Karpas-422 (cell line): ENCODE results near the gene G3BP2. TPM values are rescaled to one million over a fixed set of nuclear protein-coding genes. Genes with fewer than 3 reads are reported as not detected.

Experiments used
- DNase-seq: peaks from one replicate; pipeline ENCODE4 v3.0.0-alpha.2; 2015
- H2AFZ ChIP-seq: fragments of 200-600 bp; sonication (generic); 2 replicates; pipeline ENCODE4 v1.6.1; 2014; ENCODE audit warnings: antibody characterized with exemption, low read length, mixed read lengths
- H3K27ac ChIP-seq: fragments of 200-600 bp; sonication (generic); 2 replicates; pipeline ENCODE4 v1.5.1; 2014; ENCODE audit warnings: mild to moderate bottlenecking, low read length, moderate library complexity
- H3K27me3 ChIP-seq: fragments of 200-600 bp; sonication (generic); 2 replicates; pipeline ENCODE4 v1.6.1; 2014; ENCODE audit warnings: low read length, mixed read lengths
- H3K36me3 ChIP-seq: fragments of 200-600 bp; sonication (generic); 2 replicates; pipeline ENCODE4 v1.6.1; 2014; ENCODE audit warnings: low read length, mixed read lengths; ENCODE audit not compliant: insufficient read depth
- H3K4me1 ChIP-seq: fragments of 200-600 bp; sonication (generic); 2 replicates; pipeline ENCODE4 v1.6.1; 2014; ENCODE audit warnings: mild to moderate bottlenecking, low read length, mixed read lengths
- H3K4me2 ChIP-seq: fragments of 200-600 bp; sonication (generic); 2 replicates; pipeline ENCODE4 v1.6.1; 2014; ENCODE audit warnings: low read length, low read depth, mild to moderate bottlenecking; ENCODE audit not compliant: poor library complexity, severe bottlenecking
- H3K4me3 ChIP-seq: fragments of 200-600 bp; sonication (generic); 2 replicates; pipeline ENCODE4 v1.5.1; 2014; ENCODE audit warnings: mild to moderate bottlenecking, antibody characterized with exemption, low read length, mixed read lengths
- H3K79me2 ChIP-seq: fragments of 200-600 bp; sonication (generic); 2 replicates; pipeline ENCODE4 v1.6.1; 2014; ENCODE audit warnings: mild to moderate bottlenecking, low read length, mixed read lengths
- H3K9ac ChIP-seq: fragments of 200-600 bp; sonication (generic); 2 replicates; pipeline ENCODE4 v1.6.0; 2014; ENCODE audit warnings: low read length
- H3K9me2 ChIP-seq: fragments of 200-600 bp; sonication (generic), shearing (Covaris generic); replicated peaks from 2 replicates; pipeline ENCODE4 v1.6.0; 2014; ENCODE audit warnings: mild to moderate bottlenecking, low read length, moderate library complexity; ENCODE audit not compliant: insufficient read depth
- H3K9me3 ChIP-seq: fragments of 300-700, 200-600 bp; sonication (generic); 2 replicates; pipeline ENCODE4 v1.6.1; 2014; ENCODE audit warnings: low read length, mixed read lengths
- H4K20me1 ChIP-seq: fragments of 200-600 bp; sonication (generic); 2 replicates; pipeline ENCODE4 v1.6.1; 2014; ENCODE audit warnings: mild to moderate bottlenecking, antibody characterized with exemption, low read length, low read depth; ENCODE audit not compliant: insufficient read depth
- total RNA-seq: library from RNA; depleted of rRNA; stranded (reverse); fragments of >200 nt; shearing (Covaris generic); gene quantifications from 2 replicates; pipeline ENCODE4 v1.2.3, GENCODE V29; 2014; ENCODE audit warnings: low replicate concordance

Gene G3BP2
- total RNA-seq, 1 experiment from 2014 or later, result 81.0 TPM

DNA sequence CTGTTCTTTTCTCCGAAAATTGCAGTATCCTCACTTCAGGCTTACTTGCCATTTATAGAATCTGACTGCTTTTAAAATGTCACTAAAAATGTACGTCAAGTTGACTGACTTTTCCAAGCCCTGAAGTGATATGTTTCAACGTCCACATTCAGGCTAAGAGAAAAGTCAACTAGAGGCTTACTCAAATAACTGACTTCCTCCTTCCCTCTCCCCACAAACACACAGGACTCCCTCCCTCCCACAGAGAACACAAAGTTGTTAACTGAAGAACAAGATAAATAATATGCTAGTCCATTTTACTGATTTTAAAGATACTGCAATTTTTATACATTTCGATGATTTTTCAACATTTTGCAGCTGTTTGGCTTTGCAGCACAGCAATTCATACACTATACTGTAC lies 29.1 kb downstream of the G3BP2 start:
- H2AFZ ChIP-seq, result no peak overlapping the region
- H3K27me3 ChIP-seq, result no peaks in the 10 kb centered on the region
- H3K9me2 ChIP-seq, result no peaks in the 10 kb centered on the region
- no peak overlapping the region for H3K4me2 ChIP-seq
- H3K9me3 ChIP-seq, result no peaks in the 10 kb centered on the region
- peaks cover 22% of the 10 kb centered on the region for H3K36me3 ChIP-seq
- H3K9ac ChIP-seq, result no peak overlapping the region
- H3K27ac ChIP-seq, result no peak overlapping the region
- no peaks in the 10 kb centered on the region for H4K20me1 ChIP-seq
- DNase-seq, result no peak
- no peaks in the 10 kb centered on the region for H3K4me1 ChIP-seq
- no peak overlapping the region for H3K4me3 ChIP-seq
- H3K79me2 ChIP-seq, result no peaks in the 10 kb centered on the region

DNA sequence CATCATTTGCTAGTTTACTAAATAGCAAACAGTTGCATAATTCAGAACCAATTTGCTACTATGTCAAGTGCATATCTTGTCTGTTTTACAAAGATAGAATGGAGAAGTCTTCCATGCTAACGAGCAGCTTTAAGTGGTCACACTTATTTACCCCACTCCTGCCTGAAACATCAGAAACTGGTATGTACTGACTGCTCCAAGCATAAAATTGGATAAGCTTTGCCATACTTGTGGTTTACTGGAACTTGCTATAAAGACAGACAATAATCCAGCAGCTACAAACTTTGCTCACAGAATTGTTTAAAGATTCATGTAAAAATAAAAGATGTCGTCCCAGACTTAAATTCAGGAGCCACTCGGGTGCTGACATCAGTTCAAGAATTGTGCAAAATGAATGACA lies 29.6 kb downstream of the G3BP2 start:
- Histone ChIP-seq H2AFZ (no peak overlapping the region), H3K4me2 (no peak overlapping the region), H4K20me1 (no peaks in the 10 kb centered on the region), H3K4me3 (no peak overlapping the region), H3K79me2 (no peaks in the 10 kb centered on the region), H3K36me3 (peaks cover 19% of the 10 kb centered on the region), H3K4me1 (no peaks in the 10 kb centered on the region), H3K27ac (no peak overlapping the region), H3K27me3 (no peaks in the 10 kb centered on the region), H3K9me3 (no peaks in the 10 kb centered on the region), H3K9ac (no peak overlapping the region), H3K9me2 (no peaks in the 10 kb centered on the region)
- no peak for DNase-seq

DNA sequence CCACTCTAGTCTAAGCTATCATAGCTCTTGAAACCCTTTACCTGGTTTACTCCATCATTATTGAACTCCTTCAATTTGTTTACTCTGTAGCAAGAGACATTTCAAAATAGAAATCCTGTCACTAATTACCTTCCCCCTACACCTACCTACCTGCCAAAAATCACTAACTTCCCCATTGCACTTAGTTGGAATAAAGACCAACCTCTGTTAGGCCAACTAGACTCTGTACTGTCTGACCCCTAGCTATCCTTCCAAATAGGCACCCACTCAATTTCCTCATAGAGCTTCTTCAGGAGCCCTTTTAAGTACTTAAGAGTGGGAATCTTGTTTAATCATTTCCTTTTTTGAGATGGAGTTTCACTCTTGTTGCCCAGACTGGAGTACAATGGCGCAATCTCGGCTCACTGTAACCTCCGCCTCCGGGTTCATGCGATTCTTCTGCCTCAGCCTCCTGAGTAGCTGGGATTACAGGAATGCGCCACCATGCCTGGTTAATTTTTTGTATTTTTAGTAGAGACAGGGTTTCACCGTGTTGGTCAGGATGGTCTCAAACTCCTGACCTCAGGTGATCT lies 34.0 kb downstream of the G3BP2 start:
- Histone ChIP-seq H3K9me3 (no peaks in the 10 kb centered on the region), H3K27me3 (no peaks in the 10 kb centered on the region), H4K20me1 (no peaks in the 10 kb centered on the region), H2AFZ (no peak overlapping the region), H3K27ac (no peak overlapping the region), H3K4me3 (no peak overlapping the region), H3K9ac (no peak overlapping the region), H3K4me2 (no peak overlapping the region), H3K79me2 (no peaks in the 10 kb centered on the region), H3K4me1 (no peaks in the 10 kb centered on the region), H3K36me3 (no peaks in the 10 kb centered on the region; the same call in 1 of the 2 replicates), H3K9me2 (no peaks in the 10 kb centered on the region)
- DNase-seq, result no peak

DNA sequence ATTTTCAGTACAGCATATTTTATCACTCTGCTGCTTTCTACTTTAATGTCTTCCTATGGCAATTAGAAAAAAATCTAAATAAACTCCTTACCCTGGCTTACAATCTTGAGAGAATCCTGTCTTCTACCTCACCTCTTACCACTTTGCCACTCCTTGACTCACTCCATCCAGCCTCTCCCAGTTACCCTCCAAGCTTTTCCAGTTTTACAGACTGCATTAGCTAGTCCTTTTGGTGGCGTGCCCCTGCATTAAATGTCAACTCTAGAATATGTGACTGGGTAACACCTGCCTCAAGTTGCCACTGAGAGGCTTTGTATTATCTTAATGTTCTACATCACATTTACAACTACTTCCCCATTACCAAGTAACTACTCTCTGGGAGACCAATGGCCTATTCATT lies 35.4 kb downstream of the G3BP2 start:
- no peaks in the 10 kb centered on the region for H3K4me1 ChIP-seq

DNA sequence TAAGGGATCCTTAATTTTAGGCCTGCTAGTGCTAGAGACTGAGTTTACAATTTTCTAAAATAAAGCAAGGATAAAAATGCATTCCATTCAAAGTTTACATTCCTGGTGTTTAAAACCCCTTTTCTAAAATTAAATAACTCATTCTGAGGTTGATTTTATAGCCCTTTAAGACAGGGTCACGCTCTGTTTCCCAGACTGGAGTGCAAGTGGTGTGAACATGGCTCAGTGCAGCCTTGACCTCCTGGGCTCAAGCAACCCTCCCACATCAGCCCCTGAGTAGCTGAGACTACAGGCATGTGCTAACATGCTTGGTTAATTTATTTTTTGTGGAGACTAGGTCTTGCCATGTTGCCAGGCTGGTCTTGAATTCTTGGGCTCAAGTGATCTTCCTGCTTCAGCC lies 36.0 kb downstream of the G3BP2 start:
- Histone ChIP-seq H2AFZ (no peak overlapping the region), H3K4me2 (no peak overlapping the region), H3K4me3 (no peak overlapping the region), H3K9me2 (no peaks in the 10 kb centered on the region), H3K36me3 (no peaks in the 10 kb centered on the region), H3K27ac (no peak overlapping the region), H3K27me3 (no peaks in the 10 kb centered on the region), H3K9me3 (no peaks in the 10 kb centered on the region), H4K20me1 (no peaks in the 10 kb centered on the region), H3K9ac (no peak overlapping the region), H3K79me2 (no peaks in the 10 kb centered on the region), H3K4me1 (no peaks in the 10 kb centered on the region)
- DNase-seq, result no peak

More for the DNA sequence above, 35.4 kb downstream of the G3BP2 start:
- H4K20me1 ChIP-seq, result no peaks in the 10 kb centered on the region
- no peaks in the 10 kb centered on the region for H3K79me2 ChIP-seq
- H3K4me2 ChIP-seq, result no peak overlapping the region
- no peaks in the 10 kb centered on the region for H3K27me3 ChIP-seq
- no peak for DNase-seq
- no peak overlapping the region for H3K27ac ChIP-seq
- no peak overlapping the region for H2AFZ ChIP-seq
- no peak overlapping the region for H3K4me3 ChIP-seq
- no peaks in the 10 kb centered on the region for H3K9me3 ChIP-seq
- no peaks in the 10 kb centered on the region; the same call in 1 of the 2 replicates for H3K36me3 ChIP-seq
- no peaks in the 10 kb centered on the region for H3K9me2 ChIP-seq
- H3K9ac ChIP-seq, result no peak overlapping the region

DNA sequence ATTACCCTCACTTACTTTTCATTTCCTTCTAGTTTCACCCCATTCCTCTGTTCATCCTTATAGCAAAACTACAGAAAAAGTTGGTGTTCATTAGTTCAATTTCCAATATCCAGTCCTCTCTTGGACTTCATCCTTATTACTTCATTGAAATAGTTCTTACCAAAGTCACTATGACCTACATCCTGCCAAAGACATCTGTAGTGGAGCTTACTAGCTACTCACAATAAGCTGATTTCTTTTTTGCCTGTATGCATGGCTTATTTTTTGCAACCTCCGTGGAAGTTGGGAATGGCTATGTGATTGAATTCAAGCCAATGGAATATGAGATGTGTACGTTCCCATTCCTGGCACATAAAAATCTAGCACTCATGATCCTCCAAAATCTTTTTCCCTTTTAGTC lies 38.3 kb downstream of the G3BP2 start:
- H3K9me2 ChIP-seq, result no peaks in the 10 kb centered on the region
- no peak overlapping the region for H2AFZ ChIP-seq
- H3K36me3 ChIP-seq, result no peaks in the 10 kb centered on the region
- no peaks in the 10 kb centered on the region for H4K20me1 ChIP-seq
- H3K9me3 ChIP-seq, result no peaks in the 10 kb centered on the region
- no peak overlapping the region for H3K27ac ChIP-seq
- no peaks in the 10 kb centered on the region for H3K79me2 ChIP-seq
- no peak overlapping the region for H3K4me3 ChIP-seq
- no peaks in the 10 kb centered on the region for H3K27me3 ChIP-seq
- DNase-seq, result no peak
- H3K4me2 ChIP-seq, result no peak overlapping the region
- H3K9ac ChIP-seq, result no peak overlapping the region
- peaks cover 8% of the 10 kb centered on the region for H3K4me1 ChIP-seq

DNA sequence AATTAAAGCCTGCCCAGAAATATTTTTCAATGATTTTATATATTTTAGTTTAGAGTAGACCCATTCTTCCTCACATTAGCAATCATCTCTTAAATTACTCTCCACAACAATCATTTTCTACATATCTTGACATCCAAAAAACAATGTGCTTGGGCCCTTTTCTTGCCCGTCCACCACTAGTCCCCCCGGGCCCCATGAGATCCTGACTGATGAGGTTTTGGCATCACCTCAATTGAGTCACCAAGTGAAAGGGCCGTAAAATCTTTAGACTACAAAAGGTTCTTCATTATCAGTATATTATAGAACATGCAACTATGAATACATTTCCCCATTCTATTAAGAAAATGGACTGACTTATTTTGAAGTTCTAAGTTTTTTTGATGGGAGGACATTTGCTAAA lies 38.9 kb downstream of the G3BP2 start:
- H3K9me3 ChIP-seq, result no peaks in the 10 kb centered on the region
- H3K36me3 ChIP-seq, result no peaks in the 10 kb centered on the region
- H4K20me1 ChIP-seq, result no peaks in the 10 kb centered on the region
- no peak overlapping the region for H3K27ac ChIP-seq
- H3K4me1 ChIP-seq, result peaks cover 8% of the 10 kb centered on the region
- H3K9me2 ChIP-seq, result no peaks in the 10 kb centered on the region
- no peak overlapping the region for H3K4me2 ChIP-seq
- no peak overlapping the region for H2AFZ ChIP-seq
- no peak overlapping the region for H3K4me3 ChIP-seq
- no peak overlapping the region for H3K9ac ChIP-seq
- H3K79me2 ChIP-seq, result no peaks in the 10 kb centered on the region
- no peaks in the 10 kb centered on the region for H3K27me3 ChIP-seq
- no peak for DNase-seq

DNA sequence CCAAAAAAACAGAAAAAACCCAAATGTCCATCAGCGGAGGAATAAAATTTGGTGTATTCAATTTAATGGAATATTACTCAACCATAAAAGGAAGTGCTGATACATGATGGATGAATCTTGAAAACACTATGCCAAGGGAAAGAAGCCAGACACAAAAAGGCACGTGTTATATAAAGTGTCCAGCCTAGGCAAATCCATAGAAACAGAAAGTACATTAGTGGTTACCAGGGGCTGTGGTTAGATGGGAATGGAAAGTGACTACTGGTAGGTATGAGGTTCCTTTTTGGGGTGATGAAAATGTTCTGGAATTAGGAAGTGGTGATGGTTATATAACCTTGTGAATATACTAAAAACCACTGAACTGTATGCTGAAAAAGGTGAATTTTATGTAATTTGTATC lies 39.4 kb downstream of the G3BP2 start:
- H3K4me2 ChIP-seq, result no peak overlapping the region
- H3K36me3 ChIP-seq, result no peaks in the 10 kb centered on the region
- no peak overlapping the region for H3K4me3 ChIP-seq
- no peaks in the 10 kb centered on the region for H3K79me2 ChIP-seq
- H3K9ac ChIP-seq, result no peak overlapping the region
- DNase-seq, result no peak
- no peak overlapping the region for H2AFZ ChIP-seq
- no peaks in the 10 kb centered on the region for H4K20me1 ChIP-seq
- H3K27me3 ChIP-seq, result no peaks in the 10 kb centered on the region
- no peak overlapping the region for H3K27ac ChIP-seq
- H3K4me1 ChIP-seq, result peaks cover 8% of the 10 kb centered on the region
- H3K9me3 ChIP-seq, result no peaks in the 10 kb centered on the region
- H3K9me2 ChIP-seq, result no peaks in the 10 kb centered on the region

DNA sequence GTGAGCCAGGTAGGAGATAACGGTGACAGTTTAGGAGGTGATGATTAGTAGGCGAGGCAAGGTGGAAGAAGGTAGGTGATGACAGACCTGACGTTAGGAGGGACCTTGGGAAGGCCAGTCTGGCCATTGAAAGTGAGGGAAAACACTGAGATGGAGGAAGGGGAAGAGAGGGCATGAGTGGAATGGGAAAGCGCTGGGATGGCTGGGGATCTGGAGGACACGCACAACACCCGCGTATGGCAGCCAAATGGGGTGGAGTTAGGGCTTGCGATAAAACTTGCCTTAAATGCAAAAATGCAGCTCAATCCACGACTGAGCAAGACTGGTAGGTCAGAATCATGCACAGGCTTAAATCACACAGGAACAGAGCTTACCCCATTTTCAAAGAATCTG lies 42.3 kb downstream of the G3BP2 start:
- no peaks in the 10 kb centered on the region for H3K79me2 ChIP-seq
- H3K4me2 ChIP-seq, result peak overlapping the region; percentile 52
- peak overlapping the region; percentile 58; the same call in 1 of the 2 replicates for H3K4me3 ChIP-seq
- H3K36me3 ChIP-seq, result no peaks in the 10 kb centered on the region
- peaks cover 8% of the 10 kb centered on the region for H3K4me1 ChIP-seq
- H3K9me2 ChIP-seq, result no peaks in the 10 kb centered on the region
- no peaks in the 10 kb centered on the region for H3K9me3 ChIP-seq
- H3K27ac ChIP-seq, result no peak overlapping the region
- H2AFZ ChIP-seq, result no peak overlapping the region
- no peaks in the 10 kb centered on the region for H4K20me1 ChIP-seq
- DNase-seq, result no peak
- no peaks in the 10 kb centered on the region for H3K27me3 ChIP-seq
- H3K9ac ChIP-seq, result no peak overlapping the region
